ENCODE measurements around the gene ZNF775. TPM values are rescaled to one million over a fixed set of nuclear protein-coding genes. Genes with fewer than 3 reads are reported as not detected.

The ZNF775 gene
- 10 to 100 TPM; 11.0 to 11.3 TPM for total RNA-seq

GRCh38 chr7:150378853-150379440 is at the start of gene ZNF775:
Gene ZNF775, plus strand, starts transcription at chr7:150379330. Its CDS starts 9,141 bp downstream, at chr7:150388471.
- Histone ChIP-seq H3K9me3 (no peaks in the 10 kb centered on the region), H3K27ac (peak within 1 kb of the TSS; percentile 97), H3K27me3 (no peaks in the 10 kb centered on the region), H3K4me1 (peaks cover 28% of the 10 kb centered on the region), H3K36me3 (no peaks in the 10 kb centered on the region), H3K9ac (ENCODE audit: low read depth in 2 of 2, low read length in 2 of 2) (peak within 1 kb of the TSS; percentile 81 to 95), H3K4me3 (peak within 1 kb of the TSS; percentile 96)
- peak; percentile 96 for DNase-seq
- TF ChIP-seq CTCF (IDR thresholded peaks at IDR 0.05): no peak
- intact Hi-C loops (cut with DNase I): no loop called here

- Histone ChIP-seq H3K4me3 (no peak overlapping the region), H3K36me3 (no peaks in the 10 kb centered on the region), H3K9ac (ENCODE audit: low read depth in 2 of 2, low read length in 2 of 2) (no peak overlapping the region), H3K27ac (no peak overlapping the region), H3K4me1 (peaks cover 3% of the 10 kb centered on the region), H3K9me3 (no peaks in the 10 kb centered on the region), H3K27me3 (no peaks in the 10 kb centered on the region)
- intact Hi-C loops (cut with DNase I): loop anchor here (5.0 kb wide), 1 partner anchor 43 kb away; no protein-coding TSS in a partner anchor
- DNase-seq: no peak
- TF ChIP-seq CTCF (IDR thresholded peaks at IDR 0.05): no peak
Measured at GRCh38 chr7:150329331-150330120, 49.6 kb upstream of the ZNF775 start.

- H3K27ac ChIP-seq: no peak overlapping the region
- no peak for DNase-seq
- intact Hi-C loops (cut with DNase I): no loop called here
- H3K9ac ChIP-seq (ENCODE audit: low read depth in 2 of 2, low read length in 2 of 2): no peak overlapping the region
- TF ChIP-seq CTCF (IDR thresholded peaks at IDR 0.05): no peak
- no peaks in the 10 kb centered on the region for H3K27me3 ChIP-seq
- H3K36me3 ChIP-seq: no peaks in the 10 kb centered on the region
- H3K4me3 ChIP-seq: no peak overlapping the region
- no peaks in the 10 kb centered on the region for H3K4me1 ChIP-seq
- H3K9me3 ChIP-seq: no peaks in the 10 kb centered on the region
Measured at GRCh38 chr7:150330211-150330885, 48.8 kb upstream of the ZNF775 start.

GRCh38 chr7:150332852-150333635 is 46.1 kb upstream of the ZNF775 start:
- Histone ChIP-seq H3K9ac (ENCODE audit: low read depth in 2 of 2, low read length in 2 of 2) (no peak overlapping the region), H3K27me3 (no peaks in the 10 kb centered on the region), H3K9me3 (no peaks in the 10 kb centered on the region), H3K36me3 (no peaks in the 10 kb centered on the region), H3K4me1 (peaks cover 10% of the 10 kb centered on the region), H3K27ac (no peak overlapping the region), H3K4me3 (no peak overlapping the region)
- no peak for TF ChIP-seq CTCF (IDR thresholded peaks at IDR 0.05)
- DNase-seq: no peak
- intact Hi-C loops (cut with DNase I): no loop called here

- H3K27ac ChIP-seq: no peak overlapping the region
- DNase-seq: no peak
- no peak for TF ChIP-seq CTCF (IDR thresholded peaks at IDR 0.05)
- H3K9me3 ChIP-seq: no peaks in the 10 kb centered on the region
- no peaks in the 10 kb centered on the region for H3K36me3 ChIP-seq
- intact Hi-C loops (cut with DNase I): no loop called here
- peaks cover 10% of the 10 kb centered on the region for H3K4me1 ChIP-seq
- H3K27me3 ChIP-seq: no peaks in the 10 kb centered on the region
- no peak overlapping the region for H3K4me3 ChIP-seq
- no peak overlapping the region for H3K9ac ChIP-seq (ENCODE audit: low read depth in 2 of 2, low read length in 2 of 2)
Measured at GRCh38 chr7:150333659-150334058, 45.5 kb upstream of the ZNF775 start.

Measured in colonic mucosa (tissue), 4 donors.